Rectal smooth muscle tissue (tissue), 1 donor: ENCODE measurements around the gene SHLD2.
"Not testable (repeated sequence)": the region's sequence is repeated elsewhere in the genome, so short reads cannot be mapped to it uniquely, and the experiment has no call there.

Experiments used
- H3K27ac ChIP-seq: one replicate; pipeline ENCODE4 v1.7.0; 2013; ENCODE audit warnings: low read depth, low read length, inconsistent platforms
- H3K27me3 ChIP-seq: one replicate; pipeline ENCODE4 v1.7.0; 2013; ENCODE audit warnings: low read length; ENCODE audit not compliant: control insufficient read depth, insufficient read depth
- H3K36me3 ChIP-seq: one replicate; pipeline ENCODE4 v1.7.0; 2013; ENCODE audit warnings: low read length; ENCODE audit not compliant: control insufficient read depth, insufficient read depth
- H3K4me1 ChIP-seq: one replicate; pipeline ENCODE4 v1.7.0; 2013; ENCODE audit warnings: low read length; ENCODE audit not compliant: control insufficient read depth, insufficient read depth
- H3K4me3 ChIP-seq: one replicate; pipeline ENCODE4 v1.7.0; 2013; ENCODE audit warnings: low read length
- H3K9ac ChIP-seq: one replicate; pipeline ENCODE4 v1.7.0; 2013; ENCODE audit warnings: low read length

Gene SHLD2

DNA sequence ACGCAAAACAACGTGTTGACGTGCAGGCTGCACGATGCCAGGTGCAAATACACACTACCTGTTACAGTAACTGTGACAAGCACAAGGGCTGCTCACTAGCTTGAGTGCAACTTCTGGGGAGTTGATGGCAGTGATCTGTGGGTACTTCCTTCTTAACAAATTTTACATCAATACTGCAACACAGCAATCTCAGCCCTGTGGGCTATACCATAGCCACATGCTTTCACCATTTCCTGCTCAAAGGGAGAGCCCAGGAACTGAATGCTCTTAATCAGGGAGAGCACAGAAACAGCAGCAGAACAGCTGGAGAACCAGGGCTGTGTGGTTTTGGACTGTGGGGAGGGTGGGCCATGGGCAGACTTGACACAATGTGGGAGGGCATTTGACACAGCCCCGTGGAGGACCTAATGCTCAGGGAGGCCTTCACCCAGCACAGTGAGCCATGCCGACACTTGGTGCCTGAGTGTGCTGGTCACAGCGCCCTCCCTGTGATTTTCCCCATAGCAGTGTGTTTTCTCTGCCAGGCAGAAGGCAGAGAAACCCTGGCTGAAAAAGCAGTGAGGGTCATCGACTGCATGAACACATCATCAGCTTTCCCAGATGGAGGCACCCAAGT is 118.3 kb downstream of the SHLD2 start:
- not testable (repeated sequence) for H3K4me1 ChIP-seq, H3K9ac ChIP-seq, H3K4me3 ChIP-seq, H3K27me3 ChIP-seq, H3K27ac ChIP-seq, H3K36me3 ChIP-seq

DNA sequence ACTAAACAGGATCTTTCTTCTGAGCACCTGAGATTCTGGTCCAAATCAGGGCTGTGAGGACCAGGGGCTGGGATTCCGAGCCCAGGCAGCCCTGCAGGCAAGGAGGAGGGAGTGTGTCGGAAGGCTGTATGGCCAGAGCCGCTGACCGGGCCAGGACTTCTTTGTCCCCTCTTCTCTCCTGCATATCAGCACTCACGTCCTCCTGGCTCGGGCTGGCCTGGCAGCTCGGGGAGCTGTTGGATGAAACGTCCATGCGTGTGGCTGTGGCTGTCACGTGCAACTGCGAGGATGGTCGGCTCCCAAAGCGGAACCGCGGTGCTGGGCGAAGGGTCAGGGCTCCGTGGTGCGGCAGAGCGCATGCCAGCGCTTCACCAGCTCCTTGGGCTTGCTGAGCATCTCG is 118.8 kb downstream of the SHLD2 start:
- H3K36me3 ChIP-seq, H3K4me1 ChIP-seq, H3K4me3 ChIP-seq, H3K27me3 ChIP-seq, H3K9ac ChIP-seq, H3K27ac ChIP-seq: not testable (repeated sequence)

DNA sequence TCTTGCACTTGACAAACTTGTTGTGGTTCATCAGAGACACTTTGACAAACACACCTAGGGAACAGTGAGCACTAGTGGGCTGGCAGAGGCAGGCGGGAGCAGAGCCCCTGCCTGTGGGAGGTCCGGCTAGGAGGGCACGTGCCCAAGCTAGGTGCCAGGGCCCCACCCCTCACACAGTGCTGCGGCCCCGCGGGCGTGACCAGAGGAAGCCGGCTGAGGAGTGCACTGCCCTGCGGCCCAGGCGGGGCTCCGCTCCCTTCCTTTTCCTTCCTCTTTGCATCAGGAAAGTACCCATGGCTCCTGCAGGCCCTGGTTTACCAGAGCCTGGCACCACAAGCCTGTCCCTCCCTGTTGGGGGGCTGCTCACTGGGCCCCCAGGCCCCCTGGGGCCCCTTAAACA is 121.1 kb downstream of the SHLD2 start:
- not testable (repeated sequence) for H3K4me1 ChIP-seq, H3K27me3 ChIP-seq, H3K4me3 ChIP-seq, H3K9ac ChIP-seq, H3K36me3 ChIP-seq, H3K27ac ChIP-seq

DNA sequence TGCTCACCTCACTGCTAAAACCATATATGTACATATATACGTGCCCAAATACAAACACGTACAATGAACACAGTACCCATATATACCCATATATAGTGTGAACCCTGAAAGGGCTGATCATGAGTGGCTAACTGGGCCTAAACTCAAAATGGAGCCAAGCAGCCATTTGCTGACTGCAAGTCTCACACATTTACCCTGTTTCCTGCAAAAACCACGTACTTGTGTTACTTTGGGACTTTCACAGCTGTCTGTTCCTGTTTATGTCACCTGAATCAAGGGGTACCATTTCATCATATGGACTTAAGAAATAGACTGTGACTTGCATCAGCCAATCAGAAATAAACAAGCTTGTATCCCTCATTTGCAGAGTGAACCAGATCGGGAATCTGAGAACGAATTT is 124.4 kb downstream of the SHLD2 start:
- not testable (repeated sequence) for H3K4me3 ChIP-seq, H3K4me1 ChIP-seq, H3K36me3 ChIP-seq, H3K27me3 ChIP-seq, H3K27ac ChIP-seq, H3K9ac ChIP-seq

DNA sequence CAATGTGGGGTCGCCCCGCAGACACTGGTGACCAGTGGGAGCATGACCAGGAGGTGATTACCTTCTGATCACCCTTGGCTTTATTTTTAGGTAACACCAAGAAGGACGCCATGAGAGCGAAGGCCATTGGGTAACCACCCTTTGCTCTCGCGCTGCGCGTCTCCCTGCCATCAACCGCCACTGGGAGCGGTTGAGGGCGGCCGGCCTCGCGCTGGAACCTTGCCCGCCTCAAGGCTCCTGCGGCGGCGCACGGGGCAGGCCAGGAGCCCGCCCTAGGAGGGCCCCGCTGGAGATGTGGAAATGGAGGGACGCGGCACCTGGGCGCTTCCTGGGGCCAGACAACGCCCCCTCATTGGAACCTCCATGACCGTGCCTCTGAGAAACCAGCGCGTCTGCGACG is 127.8 kb downstream of the SHLD2 start:
- H3K36me3 ChIP-seq, H3K4me1 ChIP-seq, H3K4me3 ChIP-seq, H3K9ac ChIP-seq, H3K27ac ChIP-seq, H3K27me3 ChIP-seq: not testable (repeated sequence)

DNA sequence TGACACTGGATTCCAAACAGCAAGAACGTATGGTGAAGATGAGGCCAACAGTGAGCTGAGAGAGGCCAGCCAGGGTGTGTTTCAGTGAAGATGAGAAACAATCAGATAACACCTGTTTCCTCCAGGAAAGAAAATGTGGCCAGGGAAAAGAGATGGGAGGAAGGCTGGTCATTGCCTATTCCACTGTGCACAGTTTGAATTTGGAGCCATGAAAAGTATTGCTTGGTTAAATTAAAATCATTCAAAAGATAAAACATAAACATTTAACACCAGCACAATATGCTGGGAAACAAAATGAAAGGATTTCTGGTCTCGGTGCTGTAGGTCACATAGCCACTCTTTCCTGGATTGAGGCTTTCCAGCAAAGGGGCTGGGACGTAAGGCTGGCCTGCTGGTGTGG is 130.1 kb downstream of the SHLD2 start, which contains the start of gene NUTM2A:
Gene NUTM2A, plus strand, starts transcription at position 301 of the 400 bp plus-strand sequence. CDS start 383 bp downstream, outside the sequence.
- not testable (repeated sequence) for H3K4me1 ChIP-seq, H3K9ac ChIP-seq, H3K4me3 ChIP-seq, H3K27ac ChIP-seq, H3K36me3 ChIP-seq, H3K27me3 ChIP-seq

DNA sequence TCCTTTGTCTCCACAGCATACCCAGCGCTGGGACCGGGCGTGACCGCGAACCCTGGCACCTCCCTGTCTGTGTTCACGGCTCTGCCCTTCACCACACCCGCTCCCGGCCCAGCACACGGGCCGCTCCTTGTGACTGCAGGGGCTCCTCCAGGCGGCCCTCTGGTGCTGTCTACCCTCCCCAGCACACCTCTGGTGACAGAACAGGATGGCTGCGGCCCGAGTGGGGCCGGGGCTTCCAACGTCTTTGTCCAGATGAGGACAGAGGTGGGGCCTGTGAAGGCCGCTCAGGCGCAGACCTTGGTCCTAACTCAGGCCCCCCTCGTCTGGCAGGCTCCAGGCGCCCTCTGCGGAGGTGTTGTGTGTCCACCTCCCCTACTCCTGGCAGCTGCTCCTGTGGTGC is 133.2 kb downstream of the SHLD2 start:
- not testable (repeated sequence) for H3K27me3 ChIP-seq, H3K36me3 ChIP-seq, H3K4me1 ChIP-seq, H3K9ac ChIP-seq, H3K27ac ChIP-seq, H3K4me3 ChIP-seq

DNA sequence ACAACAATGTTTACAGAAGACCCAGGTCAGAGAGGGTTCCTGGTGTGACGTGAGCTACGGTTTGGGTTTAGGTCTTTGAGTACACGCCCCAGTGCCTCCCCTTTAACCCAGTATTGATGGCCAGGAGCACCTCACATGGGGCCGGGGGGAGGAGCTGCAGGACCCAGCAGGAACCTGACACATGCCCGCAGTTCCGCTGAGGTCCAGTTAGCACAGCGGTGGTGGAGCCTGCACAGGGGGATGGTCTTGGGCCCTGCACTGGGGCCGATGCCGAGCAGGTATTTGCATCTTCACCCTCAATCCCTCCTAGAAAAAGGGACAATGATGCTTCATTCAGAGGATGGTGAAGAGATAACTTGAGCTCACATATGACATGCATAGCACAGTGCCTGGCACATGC is 134.2 kb downstream of the SHLD2 start:
- H3K4me3 ChIP-seq, H3K9ac ChIP-seq, H3K36me3 ChIP-seq, H3K4me1 ChIP-seq, H3K27me3 ChIP-seq, H3K27ac ChIP-seq: not testable (repeated sequence)

DNA sequence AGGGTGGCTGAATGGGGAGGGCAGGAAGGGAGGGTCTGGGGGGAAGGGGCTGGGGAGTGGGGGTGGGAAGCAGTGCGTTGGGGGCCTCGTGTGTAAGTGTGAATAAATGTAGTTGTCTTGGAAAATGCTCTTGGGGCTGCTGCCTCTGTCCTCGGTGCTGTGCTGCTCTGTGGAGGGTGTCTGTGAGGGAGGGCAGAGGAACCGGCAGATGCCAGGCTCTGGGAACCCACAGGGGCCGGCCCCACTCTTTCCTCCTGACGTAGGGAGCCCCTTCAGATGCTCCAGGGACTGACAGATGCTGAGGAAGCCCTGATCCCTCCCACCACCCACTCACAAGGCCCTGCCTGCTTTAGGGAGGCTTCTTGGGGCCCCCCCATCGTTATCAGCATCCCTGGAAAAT is 139.8 kb downstream of the SHLD2 start:
- H3K4me3 ChIP-seq, H3K36me3 ChIP-seq, H3K4me1 ChIP-seq, H3K9ac ChIP-seq, H3K27me3 ChIP-seq, H3K27ac ChIP-seq: not testable (repeated sequence)

DNA sequence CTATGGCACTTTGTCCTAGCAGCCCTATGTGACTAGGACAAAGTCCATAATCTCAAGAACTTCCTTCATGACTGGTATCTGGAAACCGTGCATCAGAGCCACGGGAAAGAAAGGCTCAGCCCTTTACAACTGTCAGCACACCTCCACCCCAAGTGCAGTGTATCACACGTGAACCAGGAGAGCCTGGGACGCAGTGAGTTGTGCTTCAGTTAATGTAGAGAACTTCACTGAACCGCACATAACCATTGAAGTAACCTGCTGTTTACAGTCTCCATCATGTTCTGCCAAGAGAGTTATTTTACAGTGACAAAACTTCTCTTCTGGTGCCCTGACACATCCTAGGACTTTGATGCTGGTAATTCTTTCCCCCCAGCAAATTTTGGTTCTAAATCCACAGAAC is 142.2 kb downstream of the SHLD2 start:
- H3K4me1 ChIP-seq, H3K4me3 ChIP-seq, H3K9ac ChIP-seq, H3K36me3 ChIP-seq, H3K27me3 ChIP-seq, H3K27ac ChIP-seq: not testable (repeated sequence)

DNA sequence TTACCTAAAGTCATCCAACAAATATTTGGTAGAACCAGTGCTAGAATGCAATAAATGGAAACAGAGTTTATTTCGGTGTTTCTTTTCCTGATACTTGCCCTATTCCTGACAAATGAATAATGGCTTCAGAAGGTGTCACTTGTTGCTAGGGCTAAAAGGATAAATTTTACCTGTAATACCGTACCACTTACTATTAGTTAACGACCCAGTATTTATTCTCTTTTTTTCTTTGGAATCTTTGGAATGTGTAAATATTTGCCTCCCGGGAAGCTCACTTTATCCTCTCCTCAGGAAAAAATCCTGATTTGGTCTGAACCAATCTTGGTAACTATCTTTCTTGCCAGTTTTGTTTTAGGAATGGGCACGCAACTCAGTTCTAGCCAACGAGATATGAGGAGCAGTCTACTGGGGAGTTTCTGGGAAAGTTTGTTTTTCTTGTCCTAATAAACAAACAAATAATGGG is 144.4 kb downstream of the SHLD2 start:
- H3K36me3 ChIP-seq, H3K27me3 ChIP-seq, H3K9ac ChIP-seq, H3K4me1 ChIP-seq, H3K4me3 ChIP-seq, H3K27ac ChIP-seq: not testable (repeated sequence)
